GM18907 (cell line): ENCODE measurements around the gene FRA10AC1.

Experiments used
- ATAC-seq: cut with Tn5 transposase; IDR thresholded peaks from one replicate; pipeline ENCODE4 v1.9.1; 2021; ENCODE audit warnings: mild to moderate bottlenecking, moderate library complexity; ENCODE audit not compliant: unreplicated experiment

The FRA10AC1 gene, protein sequence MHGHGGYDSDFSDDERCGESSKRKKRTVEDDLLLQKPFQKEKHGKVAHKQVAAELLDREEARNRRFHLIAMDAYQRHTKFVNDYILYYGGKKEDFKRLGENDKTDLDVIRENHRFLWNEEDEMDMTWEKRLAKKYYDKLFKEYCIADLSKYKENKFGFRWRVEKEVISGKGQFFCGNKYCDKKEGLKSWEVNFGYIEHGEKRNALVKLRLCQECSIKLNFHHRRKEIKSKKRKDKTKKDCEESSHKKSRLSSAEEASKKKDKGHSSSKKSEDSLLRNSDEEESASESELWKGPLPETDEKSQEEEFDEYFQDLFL

DNA sequence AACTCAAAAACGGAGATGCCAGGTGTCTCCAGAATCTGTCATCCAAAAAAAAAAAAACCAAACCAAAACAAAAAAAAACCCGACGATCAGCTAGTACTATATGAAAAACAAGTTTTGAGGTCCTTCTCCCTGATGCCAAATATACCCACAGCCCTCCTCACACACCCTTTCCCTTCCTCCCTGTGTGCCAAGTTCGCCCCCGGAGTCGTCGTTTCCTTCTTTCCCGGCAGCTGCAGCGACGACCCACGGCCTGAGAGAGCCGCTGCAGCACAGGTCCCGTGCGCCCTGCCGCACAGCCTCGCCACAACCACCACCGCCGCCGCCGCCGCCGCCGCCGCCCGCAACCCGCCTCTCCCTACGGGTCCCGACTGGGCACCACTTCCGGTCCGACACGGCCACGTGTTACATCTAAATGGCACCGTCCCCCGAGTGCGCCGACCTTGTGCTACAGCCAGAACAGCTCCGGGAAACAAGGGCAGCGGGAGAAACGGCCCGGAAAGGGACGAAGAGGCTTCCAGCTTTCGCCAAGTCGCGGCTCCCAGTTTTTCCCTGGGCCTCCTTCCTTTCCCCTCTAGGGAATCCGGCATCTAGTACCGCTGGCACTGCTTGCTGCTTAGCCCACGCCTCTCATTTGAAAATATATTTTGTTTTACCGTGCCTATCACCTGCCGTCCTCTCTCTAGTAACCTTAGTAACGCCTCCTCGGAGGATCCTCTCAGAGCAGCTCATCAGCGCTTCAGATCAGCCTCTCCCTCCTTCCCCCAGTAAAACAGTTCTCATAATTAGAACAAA, at the start of gene FRA10AC1:
Gene FRA10AC1 (minus strand): TSS at position 383 of the 792 bp plus-strand sequence. CDS start 2,486 bp downstream, outside the sequence.
- ATAC-seq: peak; percentile 84

DNA sequence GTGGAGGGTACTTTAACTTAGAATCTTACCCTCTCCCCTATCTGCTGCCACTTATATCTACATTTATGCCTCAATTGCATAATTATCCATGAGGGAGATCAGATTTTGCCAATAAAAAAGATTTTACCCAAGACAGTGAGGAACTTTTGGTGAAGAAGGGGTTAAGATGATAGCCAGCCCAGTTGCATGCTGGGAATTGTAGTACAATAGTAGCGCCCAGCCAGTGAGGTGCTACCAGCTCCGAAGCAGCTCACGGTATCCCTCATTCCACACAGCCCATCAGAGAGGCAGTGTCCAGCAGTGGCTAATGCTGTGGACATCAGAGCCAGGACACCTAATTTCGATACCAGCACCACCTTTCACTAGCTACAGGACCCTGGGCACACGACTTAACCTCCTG, 49.4 kb upstream of the FRA10AC1 start:
- no peak for ATAC-seq

DNA sequence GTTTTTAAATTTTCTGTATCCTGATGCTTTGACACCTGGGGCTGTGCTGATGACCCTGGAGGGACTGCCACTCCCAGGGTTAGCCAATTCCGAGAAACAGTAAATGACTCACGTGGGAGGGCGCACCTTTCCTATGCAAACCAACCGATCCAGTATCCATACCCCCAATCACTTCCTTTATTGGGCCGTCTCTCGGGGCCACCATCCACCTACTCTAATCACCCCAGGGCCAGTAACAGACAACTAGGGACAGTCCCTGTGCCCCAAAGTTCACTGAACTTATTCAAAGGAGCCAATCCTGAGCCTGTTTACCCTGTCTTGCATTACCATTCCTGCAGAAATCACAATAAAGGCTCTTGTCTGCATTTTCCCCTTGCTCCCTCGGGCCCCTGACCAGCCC, 48.7 kb upstream of the FRA10AC1 start:
- ATAC-seq: no peak

DNA sequence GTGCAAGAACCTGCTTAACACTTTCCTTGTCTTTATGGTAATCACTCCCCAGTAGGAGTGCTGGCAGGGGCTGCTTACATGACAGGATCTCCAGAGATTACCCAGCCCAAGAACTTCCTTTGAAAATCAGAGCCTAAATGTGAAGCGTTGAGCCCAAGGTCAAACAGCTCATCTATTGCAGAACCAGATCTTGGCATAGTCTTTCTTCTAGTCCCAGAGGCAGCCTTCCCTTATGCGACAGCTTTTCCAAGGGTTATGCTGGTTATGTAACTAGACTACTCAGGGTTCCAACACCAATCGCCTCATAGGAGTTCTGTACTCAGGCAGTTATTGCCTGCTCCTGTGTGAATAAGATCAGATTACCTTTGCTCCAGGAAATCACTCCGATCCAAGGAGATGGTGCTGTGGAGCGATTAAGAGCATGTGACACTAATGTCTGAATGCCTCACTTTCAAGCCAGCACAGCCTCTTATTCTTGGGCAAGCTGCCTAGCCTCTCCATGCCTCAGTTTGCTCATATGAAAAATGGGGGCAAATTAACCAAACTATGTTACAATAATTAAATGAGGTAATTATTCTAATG, 46.9 kb upstream of the FRA10AC1 start:
- no peak for ATAC-seq

DNA sequence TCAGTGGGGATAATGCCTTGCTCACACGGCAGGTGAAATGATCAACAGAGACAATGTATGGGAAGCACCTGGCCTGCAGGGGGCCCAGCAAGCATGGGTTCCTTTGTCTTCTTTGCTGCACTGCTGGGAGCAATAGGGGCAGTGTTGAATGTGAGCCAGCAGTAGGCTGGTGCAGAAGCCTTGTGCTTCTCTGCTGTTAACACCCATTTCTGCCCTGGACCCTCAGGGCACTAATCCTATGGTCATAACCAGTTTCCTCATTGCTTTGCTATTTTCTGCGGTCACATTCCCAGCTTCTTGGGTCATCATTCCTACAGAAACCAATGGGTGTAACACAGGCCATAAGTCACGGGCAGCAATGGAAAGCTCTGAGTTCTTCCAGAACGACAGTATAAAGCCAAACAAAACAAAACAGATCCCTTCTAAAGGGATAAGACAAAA, 44.5 kb upstream of the FRA10AC1 start:
- no peak for ATAC-seq

DNA sequence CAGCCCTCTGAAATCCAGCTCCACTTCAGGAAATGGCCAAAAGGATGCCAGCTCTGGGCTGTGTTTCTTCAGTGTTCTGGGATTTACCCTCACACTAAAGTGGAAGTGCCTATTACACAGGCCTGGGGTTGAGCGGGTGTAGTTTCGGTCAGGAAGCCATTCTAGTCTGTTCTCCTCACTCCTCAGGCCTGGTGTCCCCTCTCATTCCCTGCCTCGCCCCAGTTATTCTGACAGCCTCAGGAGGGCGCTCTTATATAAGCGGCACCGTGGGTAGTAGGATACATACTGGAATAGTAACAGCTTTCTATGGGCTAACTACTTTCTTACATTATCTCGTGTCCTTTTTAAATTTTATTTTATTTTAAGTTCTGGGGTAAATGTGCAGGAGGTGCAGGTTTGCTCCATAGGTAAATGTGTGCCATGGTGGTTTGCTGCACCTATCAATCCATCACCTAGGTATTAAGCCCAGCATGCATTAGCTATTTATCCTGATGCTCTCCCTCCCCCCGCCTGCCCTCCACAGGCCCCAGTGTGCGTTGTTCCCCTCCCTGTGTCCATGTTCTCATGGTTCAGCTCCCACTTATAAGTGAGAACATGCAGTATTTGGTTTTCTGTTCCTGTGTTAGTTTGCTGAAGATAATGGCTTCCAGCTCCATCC, 43.1 kb upstream of the FRA10AC1 start:
- ATAC-seq: no peak

DNA sequence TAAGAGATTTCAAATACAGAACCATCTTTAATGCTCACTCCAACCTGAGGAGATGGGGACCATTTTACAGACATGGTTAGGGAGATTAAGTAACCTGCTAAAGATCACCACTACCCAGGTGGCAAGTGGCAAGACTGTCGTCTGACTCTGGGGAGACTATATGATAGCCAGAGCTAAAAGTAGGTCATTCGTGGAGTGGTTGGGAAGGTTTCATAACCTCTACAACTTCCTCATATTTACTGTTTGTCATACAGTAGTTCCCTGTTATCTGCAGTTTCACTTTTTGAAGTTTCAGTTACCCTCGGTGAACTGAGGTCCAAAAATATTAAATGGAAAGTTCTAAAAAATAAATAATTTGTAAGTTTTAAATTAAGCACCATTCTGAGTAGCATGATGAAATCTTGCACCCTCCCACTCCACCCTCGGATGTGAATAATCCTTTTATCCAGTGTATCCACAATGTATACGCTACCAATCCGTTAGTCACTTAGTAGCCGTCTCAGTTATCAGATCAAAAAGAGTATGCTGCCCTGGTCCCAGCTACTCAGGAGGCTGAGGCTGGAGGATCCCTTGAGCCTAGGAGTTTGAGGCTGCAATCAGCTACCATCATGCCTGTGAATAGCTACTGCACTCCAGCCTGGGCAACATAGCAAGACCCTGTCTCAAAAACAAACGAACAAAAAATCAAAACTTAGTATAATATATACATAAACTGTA, 40.4 kb upstream of the FRA10AC1 start:
- ATAC-seq: peak; percentile 87

DNA sequence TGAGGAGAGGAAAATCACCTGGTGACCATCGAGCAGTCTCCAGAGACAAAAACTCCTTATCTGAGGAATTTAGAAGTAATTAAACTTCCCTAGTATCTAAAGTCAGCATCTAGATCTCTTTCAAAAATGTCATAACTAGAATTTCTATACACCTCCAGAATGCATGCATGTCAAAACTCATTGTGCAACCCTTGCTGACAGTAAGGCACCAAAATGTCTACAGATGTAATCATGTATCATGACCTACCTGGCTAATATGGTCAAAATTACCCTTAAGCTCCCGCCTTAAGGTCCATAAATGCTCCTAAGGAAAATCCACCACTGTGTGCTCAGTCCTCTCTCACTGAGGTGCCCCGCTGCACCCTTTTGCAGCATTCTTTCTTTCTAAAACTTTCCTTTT, 39.0 kb upstream of the FRA10AC1 start:
- no peak for ATAC-seq

DNA sequence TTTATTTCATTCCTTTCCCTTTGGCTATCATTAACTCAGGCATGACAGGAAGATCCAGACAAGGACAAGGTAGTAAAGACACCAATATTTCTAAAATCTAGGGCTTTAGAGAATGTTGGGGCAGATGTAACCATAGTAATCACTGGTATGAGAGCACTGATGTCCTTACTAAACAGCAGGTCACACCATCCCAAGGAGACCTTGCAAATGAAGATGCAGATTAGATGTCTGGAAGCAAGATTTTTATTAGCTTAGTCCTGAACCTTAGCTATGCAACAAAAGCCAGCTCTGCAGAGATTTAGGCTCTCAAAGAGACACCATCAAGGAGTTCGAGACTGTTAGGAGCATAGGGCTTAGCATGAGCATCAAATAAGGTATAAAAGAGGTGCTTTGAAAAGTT, 23.6 kb upstream of the FRA10AC1 start:
- ATAC-seq: no peak

DNA sequence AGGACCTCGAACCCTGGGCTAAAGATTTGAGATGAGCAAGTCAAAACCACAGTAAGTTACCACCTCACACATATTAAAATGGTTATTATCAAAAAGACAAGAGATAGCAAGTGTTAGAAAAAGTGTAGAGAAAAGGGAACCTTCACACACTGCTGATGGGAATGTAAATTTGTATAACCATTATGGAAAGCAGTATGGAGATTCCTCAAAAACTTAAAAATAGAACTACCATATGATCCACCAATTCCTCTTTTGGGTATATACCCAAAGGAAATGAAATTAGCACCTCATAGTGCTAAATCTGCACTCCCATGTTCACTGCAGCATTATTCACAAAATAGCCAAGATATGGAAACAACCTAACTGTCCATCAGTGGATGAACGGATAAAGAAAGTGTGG, 20.8 kb upstream of the FRA10AC1 start:
- no peak for ATAC-seq

DNA sequence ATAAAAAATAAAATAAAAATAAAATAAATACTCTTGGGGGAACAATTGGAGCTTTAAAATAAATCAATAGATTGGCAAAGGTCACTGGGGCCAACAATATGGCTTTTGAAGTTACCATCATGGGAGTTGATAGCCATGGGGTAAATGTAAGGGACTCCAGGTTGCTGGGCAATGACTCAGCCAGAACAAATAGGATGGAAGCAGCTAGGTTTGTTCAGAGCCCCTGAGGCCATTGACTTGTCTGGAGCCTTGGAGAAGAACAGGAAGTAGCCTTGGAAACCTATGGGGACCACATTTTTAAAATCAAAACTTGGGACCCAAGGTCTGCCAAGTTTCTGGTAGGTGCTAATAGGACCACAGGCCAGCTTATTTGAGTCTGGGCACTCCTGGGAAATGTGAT, 20.2 kb upstream of the FRA10AC1 start:
- ATAC-seq: no peak

DNA sequence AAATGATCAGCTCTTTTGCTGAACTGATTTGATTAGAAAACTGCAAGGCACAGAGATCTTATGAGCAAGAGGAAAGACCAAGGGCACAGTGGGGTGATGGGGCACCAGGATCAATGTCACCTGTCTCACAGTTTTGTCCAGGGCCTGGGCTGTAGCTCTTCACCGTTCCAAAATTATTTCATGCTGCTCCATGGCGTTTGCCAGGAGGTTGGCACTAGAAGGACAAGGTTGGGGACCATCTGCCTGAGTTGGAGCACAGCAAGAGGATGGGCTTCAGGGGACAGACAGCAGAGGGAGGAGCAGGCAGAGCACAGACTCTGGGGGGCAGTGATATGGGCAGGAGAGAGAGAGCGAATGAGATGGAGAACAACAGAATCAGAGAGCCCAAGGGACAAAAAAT, 17.5 kb upstream of the FRA10AC1 start:
- no peak for ATAC-seq

DNA sequence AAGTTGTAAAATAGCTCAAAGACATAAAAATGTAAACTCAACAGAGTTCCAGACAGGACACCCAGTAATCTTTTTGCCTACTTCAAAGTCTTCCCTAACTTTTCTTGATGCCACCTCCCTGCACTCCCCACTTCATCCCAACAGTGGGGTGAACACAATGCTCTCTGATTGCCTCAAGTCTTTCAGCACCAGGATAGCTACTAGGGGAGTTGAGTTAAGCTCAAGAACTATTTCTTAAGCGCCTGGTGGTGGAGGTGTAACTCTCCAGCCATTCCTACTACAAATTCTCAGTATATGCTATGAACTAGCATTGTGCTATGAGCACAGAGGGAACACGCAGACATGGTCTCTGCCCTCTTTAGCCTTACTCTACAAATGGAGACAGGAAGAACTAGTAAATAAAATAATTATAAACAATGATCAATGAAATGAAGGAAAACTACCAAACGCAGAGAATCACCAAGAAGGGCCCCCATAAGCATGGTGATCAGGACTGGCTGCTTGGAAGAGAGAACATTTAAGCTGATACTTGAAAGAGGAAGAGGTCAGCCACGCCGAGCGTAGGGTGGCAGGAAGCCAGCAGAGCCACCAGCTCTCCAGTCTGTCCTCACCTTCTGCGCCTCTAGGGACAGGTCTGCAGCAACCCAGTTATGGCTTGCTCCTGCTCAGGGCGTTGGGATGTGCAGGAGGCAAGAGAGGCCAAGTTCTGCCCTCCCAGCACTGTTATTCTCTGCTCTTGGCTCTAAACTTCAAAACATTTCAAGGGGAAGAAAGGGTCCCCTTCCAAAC, 16.7 kb upstream of the FRA10AC1 start:
- ATAC-seq: peak; percentile 50

DNA sequence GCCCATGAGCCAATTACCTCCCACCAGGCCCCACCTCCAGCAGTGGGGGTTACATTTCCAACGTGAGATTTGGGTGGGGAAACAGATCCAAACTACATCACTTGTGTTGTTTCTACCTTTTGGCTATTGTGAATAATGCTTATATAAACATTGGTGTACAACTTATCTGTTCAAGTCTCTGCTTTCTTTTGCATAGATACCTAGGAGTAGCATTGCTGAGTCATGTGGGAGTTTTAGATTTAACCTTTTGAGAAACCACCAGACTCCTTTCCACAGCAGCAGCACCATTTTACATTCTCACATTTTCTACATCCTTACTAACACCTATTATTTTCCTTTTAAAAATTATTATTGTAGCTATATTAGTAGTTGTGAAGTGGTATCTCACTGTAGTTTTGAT, 14.4 kb upstream of the FRA10AC1 start:
- ATAC-seq: no peak

DNA sequence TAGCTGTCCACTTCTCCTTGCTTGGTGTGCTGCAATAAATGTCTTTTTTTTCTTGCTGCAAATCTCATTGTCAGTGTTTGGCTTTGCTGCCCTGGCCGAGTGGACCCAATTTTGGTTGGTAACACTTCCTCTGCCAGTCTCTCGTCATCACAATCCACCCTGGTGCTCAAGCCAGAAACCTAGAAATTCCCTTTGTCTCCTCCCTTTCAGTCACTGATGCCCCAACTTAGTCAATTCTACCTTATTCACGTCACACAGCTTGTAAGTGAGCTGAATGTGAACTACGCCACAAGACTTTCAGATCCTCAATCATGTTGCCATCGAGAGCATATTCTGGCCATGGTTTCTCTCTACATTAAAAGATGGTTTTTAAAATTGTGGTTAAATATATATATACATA, 13.0 kb upstream of the FRA10AC1 start:
- peak; percentile 94 for ATAC-seq

DNA sequence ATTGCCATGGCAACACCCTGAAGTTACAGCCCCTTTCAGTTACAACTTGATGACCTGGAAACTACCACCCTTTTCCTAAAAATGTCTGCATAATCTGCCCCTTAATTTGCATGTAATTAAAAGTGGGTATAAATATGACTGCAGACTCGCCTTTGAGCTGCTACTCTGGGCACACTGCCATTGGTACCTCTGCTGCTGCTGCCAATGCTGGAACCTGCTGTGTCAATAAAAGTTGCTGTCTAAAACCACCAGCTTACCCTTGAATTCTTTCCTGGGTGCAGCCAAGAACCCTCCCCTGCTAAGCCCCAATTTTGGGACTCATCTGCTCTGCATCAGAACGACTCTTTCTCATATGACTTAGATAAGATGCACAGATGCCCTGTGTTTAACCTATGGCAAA, 10.2 kb upstream of the FRA10AC1 start:
- ATAC-seq: no peak

DNA sequence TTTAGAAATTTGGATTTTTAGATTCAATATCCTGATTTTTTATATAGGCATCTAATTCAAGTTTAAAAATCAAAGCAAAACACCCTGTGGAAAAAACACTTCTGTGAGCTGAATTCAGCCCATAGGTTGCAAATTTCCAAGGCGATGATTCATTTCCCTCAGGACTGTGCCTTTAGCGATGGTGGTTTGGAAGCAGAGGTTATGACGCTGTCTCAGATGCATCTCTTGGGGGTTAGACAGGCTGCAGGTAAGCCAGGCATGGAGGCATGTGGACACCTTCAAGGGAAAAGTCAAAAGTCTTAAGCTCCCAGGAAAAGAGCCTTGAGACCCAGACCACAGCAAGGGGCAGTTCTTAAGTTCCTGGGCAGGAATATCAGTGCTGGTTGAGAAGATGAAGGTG, 9.5 kb upstream of the FRA10AC1 start:
- no peak for ATAC-seq

DNA sequence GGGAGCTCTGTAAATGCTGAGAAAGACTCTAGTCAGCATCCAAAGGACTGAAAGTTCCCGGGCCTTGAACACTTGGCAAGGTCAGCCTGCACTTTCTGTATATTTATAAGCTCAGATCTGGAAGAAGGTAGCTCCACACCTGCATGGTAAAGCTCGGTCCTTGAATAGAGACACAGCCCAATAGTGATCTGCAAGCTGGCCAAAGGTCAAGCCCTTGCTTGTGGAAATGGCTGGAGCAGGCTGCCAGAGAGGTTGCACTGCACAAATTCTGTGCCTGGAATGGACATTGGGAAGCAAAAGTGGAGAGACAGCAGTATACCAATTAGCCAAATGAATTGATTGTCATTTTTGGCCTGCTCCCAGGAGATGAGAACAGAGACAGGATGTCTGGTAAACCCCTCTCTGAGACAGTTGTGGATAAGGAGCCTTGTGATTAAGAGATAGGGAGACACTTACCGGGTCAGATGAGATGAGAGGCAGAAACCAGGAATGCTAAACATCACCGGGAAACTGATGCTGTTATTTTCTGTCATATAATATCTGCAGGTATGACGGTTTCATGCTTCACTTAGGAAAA, 8.0 kb upstream of the FRA10AC1 start:
- ATAC-seq: no peak

DNA sequence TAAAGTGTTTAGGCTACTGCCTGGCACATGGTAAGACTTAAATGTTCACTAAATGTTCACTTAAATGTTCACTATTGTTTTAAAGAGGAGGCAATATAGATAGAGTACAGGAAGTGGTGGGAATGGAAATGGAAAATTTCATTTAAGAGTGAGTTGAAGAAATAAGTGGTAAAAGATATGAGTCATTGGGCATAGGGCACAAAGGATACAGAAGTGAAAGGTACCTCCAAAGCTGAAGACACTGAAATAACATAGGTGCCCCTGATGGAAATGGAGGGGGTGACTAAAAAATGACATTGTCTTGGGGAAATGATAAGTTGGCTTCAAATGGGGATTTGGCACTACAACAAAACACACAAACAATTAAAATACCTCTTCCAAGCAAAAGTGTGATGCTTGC, 5.2 kb upstream of the FRA10AC1 start:
- ATAC-seq: no peak

DNA sequence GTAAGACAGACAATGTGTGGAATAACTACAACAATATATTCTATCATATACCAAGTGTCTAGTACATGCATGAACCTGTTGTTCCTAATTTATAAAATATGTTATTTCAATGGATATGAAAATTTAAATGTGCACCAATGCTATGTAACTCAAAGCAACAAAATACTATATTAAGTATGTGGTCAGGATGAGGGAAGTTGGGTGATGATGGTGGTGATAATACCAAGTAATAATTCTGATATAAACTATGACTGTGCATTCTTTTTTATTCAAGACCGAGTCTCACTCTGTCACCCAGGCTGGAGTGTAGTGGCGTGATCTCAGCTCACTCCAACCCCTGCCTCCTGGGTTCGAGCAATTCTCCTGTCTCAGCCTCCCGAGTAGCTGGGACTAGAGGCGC, 2.1 kb upstream of the FRA10AC1 start:
- no peak for ATAC-seq
